Measurements from ENCODE around the gene TCEAL3.

- TF ChIP-seq TCF7L2 (IDR thresholded peaks at IDR 0.05; ENCODE audit: low read depth, low read length) (no peak), CTCF (IDR thresholded peaks at IDR 0.05) (no peak), REST (IDR thresholded peaks at IDR 0.05; ENCODE audit: insufficient read depth in 1 of 2, low read depth in 2 of 2, low read length in 1 of 2) (no peak), SIN3A (IDR thresholded peaks at IDR 0.05; ENCODE audit: borderline replicate concordance, insufficient read depth, low read depth, low read length) (no peak)
Observed at GRCh38 chrX:103644125-103644524, 36.4 kb downstream of the TCEAL3 start.
